DND-41 (cell line): ENCODE measurements around the gene BTRC.

ENCODE experiments used
- CTCF ChIP-seq: IDR thresholded peaks from 2 replicates; pipeline ENCODE4 v1.5.1; 2012; ENCODE audit warnings: borderline replicate concordance, low read length, moderate library complexity, mild to moderate bottlenecking; ENCODE audit not compliant: poor library complexity, severe bottlenecking; ENCODE audit errors: extremely low read depth
- EZH2 ChIP-seq: IDR thresholded peaks from 3 replicates; pipeline ENCODE4 v1.6.1; 2012; ENCODE audit warnings: borderline replicate concordance, low read depth, mild to moderate bottlenecking, moderate library complexity, low read length, inconsistent platforms; ENCODE audit not compliant: severe bottlenecking

GRCh38 chr10:101575580-101576210 is 221.7 kb downstream of the BTRC start:
- no peak for TF ChIP-seq CTCF
- TF ChIP-seq EZH2: no peak
